Calu3 (cell line): ENCODE data around the gene CTCF. TPM values are rescaled to one million over a fixed set of nuclear protein-coding genes. Genes with fewer than 3 reads are reported as not detected.

Experiments used
- BruUV-seq: library from RNA; stranded (reverse); fragments of 400-500 nt; replicated peaks from 2 replicates; lab custom pipeline; 2021; lab: Mats Ljungman, UMichigan
- CTCF ChIA-PET: fragments of 300-600 bp; sonication (Branson Sonifier 250); formaldehyde crosslinking; loops from one replicate; lab custom pipeline; 2022; ENCODE audit warnings: antibody characterized with exemption; lab: Charles Lee
- DNase-seq: peaks from one replicate; pipeline ENCODE4 v3.0.0; 2022
- H3K27ac Mint-ChIP-seq: one replicate; pipeline ENCODE4 v1.8.0; 2022; ENCODE audit warnings: mixed read lengths; ENCODE audit not compliant: unreplicated experiment
- H3K27me3 Mint-ChIP-seq: one replicate; pipeline ENCODE4 v1.8.0; 2022; ENCODE audit warnings: mixed read lengths; ENCODE audit not compliant: unreplicated experiment
- H3K36me3 Mint-ChIP-seq: one replicate; pipeline ENCODE4 v1.8.0; 2022; ENCODE audit warnings: mild to moderate bottlenecking, moderate library complexity, mixed read lengths; ENCODE audit not compliant: insufficient read depth, unreplicated experiment
- H3K4me1 Mint-ChIP-seq: one replicate; pipeline ENCODE4 v1.8.0; 2022; ENCODE audit warnings: mild to moderate bottlenecking, low read depth, mixed read lengths; ENCODE audit not compliant: unreplicated experiment
- H3K4me3 Mint-ChIP-seq: one replicate; pipeline ENCODE4 v1.8.0; 2022; ENCODE audit warnings: mild to moderate bottlenecking, low read depth, moderate library complexity, mixed read lengths; ENCODE audit not compliant: unreplicated experiment
- H3K9me3 Mint-ChIP-seq: one replicate; pipeline ENCODE4 v1.8.0; 2022; ENCODE audit warnings: low read depth, mixed read lengths; ENCODE audit not compliant: unreplicated experiment
- CTCF ChIP-seq: fragments of 200-600 bp; IDR thresholded peaks from one replicate; pipeline ENCODE4 v1.8.0; 2022; ENCODE audit warnings: antibody characterized with exemption; ENCODE audit not compliant: unreplicated experiment
- intact Hi-C: fragments of 100-400 bp; cut with micrococcal nuclease; formaldehyde crosslinking; loops from one replicate; pipeline ENCODE4 v1.10.0; 2022; ENCODE audit not compliant: unreplicated experiment
- total RNA-seq: library from RNA; stranded (reverse); gene quantifications from 2 replicates; pipeline ENCODE4 v1.2.3, GENCODE V29; 2022

Gene CTCF
- total RNA-seq, 1 experiment from 2014 or later: 52.1 TPM

GRCh38 chr16:67673712-67674580 lies 111.6 kb downstream of the CTCF start:
- H3K4me1 Mint-ChIP-seq: peaks cover 13% of the 10 kb centered on the region
- no TSS peak for BruUV-seq
- CTCF ChIA-PET: interaction anchor here (0.6 to 1.8 kb wide), 4 partner anchors 51 to 441 kb away, joined by 3 to 10 read pairs (median 6); no protein-coding TSS in a partner anchor
- H3K4me3 Mint-ChIP-seq: no peak overlapping the region
- no peaks in the 10 kb centered on the region for H3K9me3 Mint-ChIP-seq
- peak overlapping the region; percentile 28 for H3K27ac Mint-ChIP-seq
- peaks cover 19% of the 10 kb centered on the region for H3K36me3 Mint-ChIP-seq
- no peaks in the 10 kb centered on the region for H3K27me3 Mint-ChIP-seq
- no peak for TF ChIP-seq CTCF
- DNase-seq: peak; percentile 42
- intact Hi-C loops: loop anchor here (2.0 kb wide), 1 partner anchor 255 kb away; no protein-coding TSS in a partner anchor

DNA sequence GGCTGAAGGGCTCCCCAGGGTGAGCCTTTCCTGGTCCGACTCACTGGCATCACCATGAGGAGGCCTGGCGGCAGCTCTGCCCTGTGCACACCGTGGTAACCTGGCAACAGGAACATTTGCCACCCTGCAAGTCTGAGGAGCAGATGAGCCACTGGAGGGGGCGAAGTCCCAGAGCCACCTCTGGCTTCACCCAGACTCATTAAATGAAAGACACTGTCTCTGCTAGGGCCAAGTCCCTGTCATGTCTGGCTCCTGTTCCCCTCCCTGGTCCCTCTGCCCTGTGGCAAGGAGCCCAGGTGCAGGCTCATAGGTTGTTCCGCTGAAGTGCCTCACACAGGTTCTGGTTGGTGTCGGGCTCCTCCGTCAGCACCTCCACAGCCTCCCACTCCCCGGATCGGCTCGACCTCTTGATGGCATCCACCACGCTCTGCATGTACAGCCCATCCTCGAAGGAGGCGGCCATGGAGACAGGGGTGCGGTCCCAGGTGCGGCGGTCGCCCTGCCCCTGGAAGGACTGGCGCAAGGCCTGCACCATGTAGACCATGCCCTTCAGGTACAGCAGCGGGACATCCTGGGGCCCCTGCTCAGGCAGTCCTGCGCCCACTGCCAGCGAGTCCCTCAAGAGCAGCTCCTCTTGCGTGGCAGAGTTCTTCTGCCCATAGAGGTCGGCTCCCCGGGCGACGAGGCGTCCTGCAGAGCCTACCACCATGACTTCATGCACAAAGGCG lies 112.7 kb downstream of the CTCF start:
- intact Hi-C loops: no loop called here
- Mint-ChIP-seq H3K4me1 (peaks cover 13% of the 10 kb centered on the region), H3K9me3 (no peaks in the 10 kb centered on the region), H3K27ac (no peak overlapping the region), H3K4me3 (no peak overlapping the region), H3K36me3 (peaks cover 19% of the 10 kb centered on the region), H3K27me3 (no peaks in the 10 kb centered on the region)
- CTCF ChIA-PET: no interaction called here
- no peak for DNase-seq
- no TSS peak for BruUV-seq
- no peak for TF ChIP-seq CTCF

- no peaks in the 10 kb centered on the region for H3K27me3 Mint-ChIP-seq
- peaks cover 13% of the 10 kb centered on the region for H3K4me1 Mint-ChIP-seq
- CTCF ChIA-PET: interaction anchor here (0.5 kb wide), 1 partner anchor 96 kb away, joined by 3 read pairs; no protein-coding TSS in a partner anchor
- no peak overlapping the region for H3K4me3 Mint-ChIP-seq
- no peak overlapping the region for H3K27ac Mint-ChIP-seq
- DNase-seq: no peak
- H3K36me3 Mint-ChIP-seq: peaks cover 19% of the 10 kb centered on the region
- intact Hi-C loops: no loop called here
- H3K9me3 Mint-ChIP-seq: no peaks in the 10 kb centered on the region
- no peak for TF ChIP-seq CTCF
- no TSS peak for BruUV-seq
These were observed 113.2 kb downstream of the CTCF start for GRCh38 chr16:67675579-67675935.

DNA sequence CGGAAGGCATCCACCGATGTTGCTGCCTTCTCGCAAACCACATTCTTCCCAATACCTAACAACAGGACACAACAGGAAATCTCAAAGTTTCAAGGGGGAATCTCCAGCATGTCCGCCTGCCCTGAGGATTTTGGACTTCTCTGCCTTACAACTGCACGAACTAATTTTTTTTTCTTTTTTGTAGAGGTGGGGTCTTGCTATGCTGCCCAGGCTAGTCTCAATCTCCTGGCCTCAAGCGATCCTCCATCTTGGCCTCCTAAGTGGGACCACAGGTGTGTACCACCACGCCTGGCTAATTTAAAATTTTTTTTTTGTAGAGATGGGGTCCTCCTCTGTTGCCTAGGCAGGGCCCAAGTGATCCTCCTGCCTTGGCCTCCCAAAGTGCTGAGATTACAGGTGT lies 113.7 kb downstream of the CTCF start:
- Mint-ChIP-seq H3K27me3 (no peaks in the 10 kb centered on the region), H3K4me3 (no peak overlapping the region), H3K36me3 (peaks cover 19% of the 10 kb centered on the region), H3K9me3 (no peaks in the 10 kb centered on the region), H3K4me1 (peaks cover 13% of the 10 kb centered on the region), H3K27ac (no peak overlapping the region)
- TF ChIP-seq CTCF: no peak
- DNase-seq: no peak
- BruUV-seq: no TSS peak
- CTCF ChIA-PET: interaction anchor here (0.5 kb wide), 1 partner anchor 95 kb away, joined by 3 read pairs; no protein-coding TSS in a partner anchor
- intact Hi-C loops: no loop called here
